ENCODE data around the gene POLDIP3.

DNA sequence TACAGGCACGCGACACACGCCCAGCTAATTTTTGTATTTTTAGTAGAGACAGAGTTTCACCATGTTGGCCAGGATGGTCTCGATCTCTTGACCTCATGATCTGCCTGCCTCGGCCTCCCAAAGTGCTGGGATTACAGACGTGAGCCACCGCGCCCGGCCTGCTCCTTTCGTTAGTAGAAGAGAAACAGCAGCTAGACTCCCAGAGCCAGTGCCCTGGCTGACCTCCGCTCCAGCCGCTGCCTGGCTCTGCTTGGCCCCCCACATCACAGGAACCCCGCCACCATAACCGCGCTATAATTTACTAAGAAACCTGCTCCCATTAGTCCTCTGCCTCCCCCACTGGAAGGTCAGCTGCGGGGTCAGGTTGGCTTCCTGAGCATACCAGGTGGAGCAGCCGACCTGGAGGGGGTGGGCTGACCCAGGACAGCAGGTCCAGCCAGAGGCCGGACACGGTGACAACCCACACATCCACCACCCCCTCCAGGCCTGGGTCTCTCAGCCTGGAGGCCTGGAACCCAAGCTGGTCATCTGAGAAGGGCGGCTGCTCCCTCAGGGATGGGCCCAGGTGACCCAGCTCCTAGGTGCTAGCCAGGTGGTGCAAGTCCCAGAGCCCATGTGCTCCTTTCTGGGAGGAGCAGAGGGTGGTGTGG lies 7.5 kb upstream of the POLDIP3 start:
- TF ChIP-seq CTCF (IDR thresholded peaks at IDR 0.05) (no peak), POLR2A (IDR thresholded peaks at IDR 0.05) (no peak), POLR2AphosphoS5 (IDR thresholded peaks at IDR 0.05) (no peak), EP300 (IDR thresholded peaks at IDR 0.05) (no peak)

All from gastroesophageal sphincter (tissue), 3 donors.